ENCODE measurements around the gene TMEM18. TPM values are rescaled to one million over a fixed set of nuclear protein-coding genes. Genes with fewer than 3 reads are reported as not detected.

The TMEM18 gene
- total RNA-seq, 1 donor from 2014 or later = 8.8 TPM

DNA sequence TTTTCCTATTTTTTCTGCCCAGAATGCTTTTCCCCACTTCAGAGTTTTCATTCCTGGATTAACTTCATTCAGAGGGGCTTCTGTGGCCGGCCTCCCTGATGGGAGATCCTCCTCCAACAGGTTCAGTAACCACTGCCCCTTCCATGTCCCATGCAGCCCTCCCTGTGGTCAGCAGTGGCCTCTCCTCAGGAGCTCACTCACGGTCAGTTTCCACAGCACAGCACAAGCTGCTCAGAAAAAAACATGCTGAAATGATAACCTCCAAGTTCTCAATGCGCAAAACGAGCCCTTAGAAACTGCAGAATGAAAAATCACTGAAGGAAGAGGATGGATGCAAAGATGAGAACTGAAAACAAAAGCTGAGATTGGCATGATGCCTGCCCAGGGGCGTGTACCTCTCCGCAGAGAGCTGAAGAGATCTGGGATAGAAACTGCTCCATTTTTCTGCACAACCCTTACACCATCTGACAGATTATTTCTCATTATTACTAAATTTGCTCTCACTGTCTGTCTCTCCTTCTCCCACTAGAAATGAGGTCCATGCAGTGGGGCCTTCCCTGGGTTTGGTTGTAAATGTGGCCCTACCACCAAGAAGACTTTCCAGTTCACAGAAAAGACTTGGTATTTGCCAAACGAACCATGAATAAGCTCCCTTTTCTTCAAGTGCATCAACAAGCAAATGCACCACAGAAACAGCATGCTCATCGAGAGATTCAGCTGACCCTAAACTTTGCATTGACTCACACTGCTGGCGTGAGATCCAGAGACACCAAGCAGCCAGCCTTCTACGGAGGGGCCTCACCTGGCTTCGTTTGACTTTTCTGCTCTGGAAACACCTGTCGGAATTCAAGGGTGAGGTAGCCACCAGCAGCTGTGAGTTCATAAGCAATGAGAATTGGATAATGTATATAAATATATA lies 51.5 kb downstream of the TMEM18 start:
- intact Hi-C loops (cut with DNase I) = no loop called here
- DNase-seq (ENCODE audit: low spot score) = no peak

GRCh38 chr2:624551-625347 lies 52.5 kb downstream of the TMEM18 start:
- DNase-seq (ENCODE audit: low spot score) = no peak
- intact Hi-C loops (cut with DNase I) = no loop called here

DNA sequence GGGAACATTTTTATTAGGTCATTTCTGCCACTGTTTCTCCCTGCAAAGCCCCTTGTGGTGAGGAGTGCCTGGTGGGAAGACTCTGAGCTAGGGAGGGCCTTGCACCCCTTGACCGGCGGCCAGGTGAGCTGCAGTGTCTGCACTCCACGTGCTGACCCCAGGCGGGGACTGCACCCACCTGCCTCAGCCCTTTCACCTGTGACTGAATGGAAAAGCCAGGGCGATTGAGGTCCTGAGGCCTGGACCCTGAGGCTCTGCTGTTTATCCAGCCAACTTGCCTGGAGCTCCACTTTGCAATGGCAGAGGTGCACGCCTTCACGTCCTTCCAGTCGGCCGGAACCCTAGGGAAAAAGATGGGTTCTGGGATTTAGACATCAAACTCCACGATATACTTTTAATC lies 53.1 kb downstream of the TMEM18 start:
- no peak for DNase-seq (ENCODE audit: low spot score)
- intact Hi-C loops (cut with DNase I) = no loop called here

- DNase-seq (ENCODE audit: low spot score) = no peak
- intact Hi-C loops (cut with DNase I) = no loop called here
Observed at GRCh38 chr2:623130-623922, 53.9 kb downstream of the TMEM18 start.

GRCh38 chr2:622357-622756 lies 54.8 kb downstream of the TMEM18 start:
- no peak for DNase-seq (ENCODE audit: low spot score)
- intact Hi-C loops (cut with DNase I) = no loop called here

- DNase-seq (ENCODE audit: low spot score) = no peak
Observed at GRCh38 chr2:621303-622099, 55.7 kb downstream of the TMEM18 start.

DNA sequence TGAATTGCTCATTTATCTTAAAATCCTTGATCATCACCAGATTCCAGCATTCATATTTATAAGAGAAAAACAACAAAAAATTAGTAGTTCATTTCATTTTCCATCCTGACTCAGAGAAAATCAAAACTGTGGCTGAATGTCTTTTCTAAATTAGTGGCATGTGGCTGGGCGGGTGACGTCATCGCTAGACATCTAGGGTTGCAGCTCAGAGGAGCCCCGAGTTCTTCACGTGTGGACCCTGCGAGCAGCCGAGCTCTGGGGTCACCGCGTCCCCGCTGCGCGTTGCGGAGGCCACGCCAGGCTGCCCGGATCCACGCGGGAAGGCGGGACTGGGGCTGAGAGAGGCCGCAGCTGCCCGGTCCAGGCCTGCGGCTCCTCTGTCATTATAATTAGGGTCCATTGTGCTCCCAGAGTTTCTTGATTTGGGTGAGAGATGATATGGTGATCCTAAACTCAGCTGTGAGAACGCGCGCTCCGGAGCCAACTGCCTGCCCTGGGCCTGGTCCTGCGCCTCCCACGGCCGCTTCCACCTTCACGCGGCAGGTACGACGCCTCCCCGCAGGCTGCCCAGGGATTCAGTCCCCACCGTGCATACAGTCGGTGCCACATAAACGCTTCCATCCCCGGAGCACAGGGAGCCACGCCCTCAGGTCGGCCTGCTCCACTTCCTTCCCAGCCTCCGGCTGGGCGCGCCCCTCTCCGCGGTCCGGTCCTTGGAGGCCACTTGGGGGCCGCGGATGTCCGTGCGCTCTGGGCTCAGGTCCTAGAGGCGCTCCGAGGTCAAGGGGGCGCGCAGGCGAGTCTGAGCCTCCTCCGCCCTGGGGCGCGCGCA lies 56.5 kb downstream of the TMEM18 start:
- intact Hi-C loops (cut with DNase I) = no loop called here

More at GRCh38 chr2:621303-622099, 55.7 kb downstream of the TMEM18 start:
- intact Hi-C loops (cut with DNase I) = no loop called here

GRCh38 chr2:620004-620403 lies 57.2 kb downstream of the TMEM18 start:
- intact Hi-C loops (cut with DNase I) = no loop called here
- no peak for DNase-seq (ENCODE audit: low spot score)

More for the DNA sequence above, 56.5 kb downstream of the TMEM18 start:
- DNase-seq (ENCODE audit: low spot score) = no peak

DNA sequence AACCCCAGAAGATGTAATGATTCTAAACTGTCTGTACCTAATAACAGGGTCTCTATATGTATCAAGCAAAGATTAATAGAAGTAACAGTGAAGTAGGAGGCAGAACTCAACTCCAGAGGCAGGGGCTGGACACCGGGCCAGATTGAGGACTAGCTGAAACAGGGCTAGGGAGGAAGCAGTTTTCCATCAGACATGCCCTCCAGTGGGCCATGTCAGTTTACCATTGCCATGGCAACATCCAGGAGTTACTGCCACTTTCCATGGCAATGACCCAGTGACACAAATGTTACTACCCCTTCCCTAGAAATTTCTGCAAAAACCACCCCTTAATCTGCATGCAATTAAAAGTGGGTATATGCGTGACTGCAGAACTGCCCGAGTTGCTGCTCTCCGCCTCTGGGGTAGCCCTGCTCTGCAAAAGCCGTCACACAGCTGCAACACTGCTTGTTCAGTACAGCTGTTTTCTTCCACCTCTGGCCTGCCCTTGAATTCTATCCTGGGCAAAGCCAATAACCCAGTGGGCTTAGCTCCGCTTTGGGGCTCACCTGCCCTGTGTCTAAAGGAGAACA lies 58.7 kb downstream of the TMEM18 start:
- intact Hi-C loops (cut with DNase I) = no loop called here
- DNase-seq (ENCODE audit: low spot score) = no peak

- no peak for DNase-seq (ENCODE audit: low spot score)
- intact Hi-C loops (cut with DNase I) = no loop called here
Observed at GRCh38 chr2:618005-618404, 59.2 kb downstream of the TMEM18 start.

All from cardiac septum (tissue), 1 donor.